NCI-H510A (cell line): Measurements from ENCODE around the gene OTOP3.

Experiments used
- DNase-seq: peaks from one replicate; lab custom pipeline; 2025; lab: John Stamatoyannopoulos, UW

Gene OTOP3

DNA sequence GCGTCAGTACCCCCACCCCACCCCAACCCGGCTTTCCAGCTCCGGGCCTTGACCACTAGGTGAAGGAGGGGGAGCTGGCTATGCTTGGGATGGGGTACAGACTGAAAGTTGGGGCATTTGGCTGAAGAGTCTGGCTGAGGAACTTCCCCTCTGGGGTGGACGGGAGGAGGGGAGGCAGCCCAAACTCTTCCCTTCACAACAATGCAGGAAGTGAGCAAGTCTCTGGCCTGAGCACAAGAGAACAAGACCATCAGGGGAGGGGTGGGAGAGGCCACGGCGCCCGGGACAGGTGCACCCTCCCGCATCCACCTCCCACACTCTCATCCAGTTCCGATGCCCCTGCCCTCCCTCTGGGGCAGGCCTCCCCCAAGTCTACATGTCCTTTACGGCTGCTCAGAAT, 18.3 kb upstream of the OTOP3 start:
- DNase-seq = no peak

DNA sequence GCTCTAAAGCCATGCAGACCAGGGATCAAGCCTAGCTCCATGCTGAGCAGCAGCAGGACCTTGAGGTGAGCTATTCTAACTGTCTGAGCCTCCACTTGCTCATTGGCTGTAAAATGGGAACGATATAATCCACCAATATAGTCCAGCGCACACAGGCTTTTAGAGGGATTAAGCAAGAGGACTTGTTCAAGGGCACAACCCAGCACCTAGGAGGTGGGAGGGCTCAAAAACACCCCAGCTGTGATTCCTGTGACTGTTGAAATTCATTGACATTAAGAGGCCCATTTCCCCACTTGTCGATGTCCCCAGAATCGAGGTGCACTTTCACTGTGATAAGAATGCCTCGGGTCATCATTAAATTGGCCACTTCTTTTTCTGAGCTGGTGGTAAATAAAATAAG, 16.8 kb upstream of the OTOP3 start:
- no peak for DNase-seq

DNA sequence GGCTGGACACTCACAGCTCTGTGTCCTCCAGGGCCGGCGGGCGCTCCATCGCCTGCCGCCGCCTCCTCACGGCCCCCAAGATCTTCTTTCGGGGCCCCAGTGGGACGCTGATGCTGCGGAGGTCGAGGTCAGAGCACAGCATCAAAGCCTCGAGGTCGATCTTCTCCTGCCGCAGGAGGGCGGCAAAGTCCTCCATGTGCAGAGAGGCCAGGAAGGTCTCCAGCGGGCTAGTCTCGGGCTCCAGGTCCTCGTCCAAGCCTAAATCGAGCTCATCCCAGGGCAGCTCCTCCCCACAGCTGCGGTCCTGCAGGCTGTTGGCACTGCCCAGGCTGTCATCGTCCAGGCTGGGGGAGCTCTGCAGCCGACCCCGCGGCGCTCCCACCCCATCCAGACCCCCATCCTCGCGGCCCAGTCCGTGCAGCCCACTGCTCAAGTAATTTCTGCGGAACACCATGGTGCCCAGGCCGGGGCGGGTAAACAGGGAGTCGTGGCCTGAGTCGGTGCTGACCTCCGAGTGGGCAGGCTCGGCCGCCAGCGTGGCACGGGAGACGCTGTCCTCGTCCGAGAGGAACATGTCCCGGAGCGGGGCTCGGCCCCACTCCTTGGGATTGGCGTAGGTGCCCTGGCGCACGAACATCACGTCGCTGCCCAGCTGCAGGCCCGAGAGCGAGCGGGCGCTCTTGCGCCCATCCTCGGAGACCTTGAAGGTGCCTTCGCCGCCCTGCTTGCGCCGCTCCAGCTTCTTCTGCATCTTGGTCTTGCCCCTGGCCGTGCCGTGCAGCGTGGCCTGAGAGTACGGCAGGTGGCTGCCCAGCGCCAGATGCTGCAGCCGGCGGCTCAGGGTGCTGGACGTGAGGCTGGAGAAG, 16.0 kb upstream of the OTOP3 start:
- DNase-seq = no peak

- DNase-seq = no peak
Observed at GRCh38 chr17:74920306-74920620, 15.4 kb upstream of the OTOP3 start.

DNA sequence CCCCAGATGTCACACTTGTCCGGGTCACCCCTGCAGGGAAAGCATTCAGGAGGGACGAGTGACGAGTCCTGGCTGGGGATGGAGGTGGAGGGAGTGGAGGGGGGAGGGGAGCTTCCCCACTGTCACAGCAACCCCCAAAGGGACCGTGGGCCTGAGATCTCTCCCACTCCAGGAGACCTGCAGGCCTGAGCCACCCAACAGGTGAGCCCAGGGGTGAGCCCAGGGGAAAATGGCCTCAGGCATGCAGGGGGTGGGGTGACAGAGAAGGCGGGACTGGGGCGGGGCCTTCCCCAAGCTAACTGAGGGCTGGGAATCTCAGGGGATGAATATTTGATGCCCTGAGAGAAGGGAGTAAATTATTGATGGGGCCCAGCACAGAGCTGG, 15.1 kb upstream of the OTOP3 start:
- no peak for DNase-seq

DNA sequence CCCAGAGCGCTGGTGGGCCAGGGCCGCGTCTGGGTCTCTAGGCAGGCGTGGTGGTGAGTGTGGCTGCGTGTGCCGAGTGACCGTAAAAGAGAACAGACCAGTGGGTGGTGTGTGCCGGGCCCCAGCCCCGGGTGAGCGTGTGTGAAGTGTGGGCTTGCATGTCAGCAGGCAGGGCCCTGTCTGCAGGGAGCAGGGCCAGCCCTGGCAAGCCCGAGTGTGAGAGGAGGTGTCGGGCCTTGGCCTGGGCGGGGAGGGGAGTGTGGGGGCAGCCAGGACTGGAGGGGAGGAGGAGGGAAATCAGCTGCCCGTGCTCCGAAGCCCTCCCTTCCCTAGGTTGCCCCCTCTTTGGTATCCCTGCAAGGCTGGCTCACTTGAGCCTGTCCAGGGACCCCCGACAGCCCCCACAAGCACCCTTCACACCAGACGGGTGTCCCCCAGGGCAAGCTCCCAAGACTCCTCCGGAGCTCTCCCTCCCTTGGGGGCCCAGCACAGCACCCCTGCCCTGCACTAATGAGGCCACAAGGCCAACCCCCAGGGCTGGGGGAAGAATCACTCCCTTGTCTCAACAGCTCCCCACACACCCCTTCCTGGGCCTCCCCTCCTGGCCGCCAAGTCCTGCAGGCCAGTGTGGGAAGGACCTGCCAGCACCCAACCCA, 14.5 kb upstream of the OTOP3 start:
- DNase-seq = no peak

DNA sequence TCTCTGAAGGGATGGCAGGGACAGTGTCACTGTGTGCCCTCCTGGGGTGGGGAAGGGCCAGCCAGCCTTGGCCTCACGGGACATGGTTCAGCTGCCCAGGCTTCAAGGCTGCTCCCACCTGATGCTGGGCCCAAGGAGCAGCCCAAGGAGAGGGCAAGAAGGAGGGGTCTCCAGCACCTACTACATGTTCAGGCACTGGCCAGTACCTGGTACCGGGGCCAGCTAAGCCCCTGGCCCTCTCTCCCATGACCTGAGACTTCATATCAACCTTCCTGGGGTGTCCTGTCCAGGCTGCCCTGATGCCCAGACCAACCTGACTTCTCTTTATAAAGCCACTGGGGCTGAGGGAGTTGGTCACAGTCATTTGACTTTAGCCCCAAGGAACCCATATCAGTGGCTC, 13.9 kb upstream of the OTOP3 start:
- DNase-seq = no peak

DNA sequence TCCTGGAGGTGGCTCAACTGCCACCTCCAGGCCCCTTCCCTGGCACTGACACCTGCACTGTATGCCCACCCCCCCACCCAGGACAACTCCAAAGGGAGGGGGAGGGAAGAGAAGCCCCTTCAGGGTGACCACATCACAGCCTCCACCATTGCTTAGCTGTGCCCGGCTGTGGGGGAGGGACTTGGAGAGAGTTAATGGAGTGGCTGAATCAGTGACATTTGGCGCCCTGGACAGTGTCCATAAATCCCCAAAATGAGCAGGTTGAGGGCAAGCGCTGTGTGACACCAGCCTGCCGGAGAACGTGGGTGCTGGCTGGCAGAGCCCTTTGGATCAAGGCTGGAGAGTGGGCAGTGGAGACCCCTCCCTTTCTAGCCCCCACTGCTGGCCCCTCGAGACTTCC, 13.5 kb upstream of the OTOP3 start:
- DNase-seq = no peak

GRCh38 chr17:74922694-74923537, 12.8 kb upstream of the OTOP3 start, which contains the start of gene USH1G:
USH1G (minus strand) TSS chr17:74923255; CDS start chr17:74923073, 182 bp downstream.
- no peak for DNase-seq

- DNase-seq = no peak
Observed at GRCh38 chr17:74923538-74924249, 12.0 kb upstream of the OTOP3 start.

GRCh38 chr17:74924250-74924948, 11.3 kb upstream of the OTOP3 start, which contains the start of gene OTOP2:
OTOP2 (plus strand) TSS chr17:74924273; CDS start chr17:74924633, 360 bp downstream.
- DNase-seq = no peak

DNA sequence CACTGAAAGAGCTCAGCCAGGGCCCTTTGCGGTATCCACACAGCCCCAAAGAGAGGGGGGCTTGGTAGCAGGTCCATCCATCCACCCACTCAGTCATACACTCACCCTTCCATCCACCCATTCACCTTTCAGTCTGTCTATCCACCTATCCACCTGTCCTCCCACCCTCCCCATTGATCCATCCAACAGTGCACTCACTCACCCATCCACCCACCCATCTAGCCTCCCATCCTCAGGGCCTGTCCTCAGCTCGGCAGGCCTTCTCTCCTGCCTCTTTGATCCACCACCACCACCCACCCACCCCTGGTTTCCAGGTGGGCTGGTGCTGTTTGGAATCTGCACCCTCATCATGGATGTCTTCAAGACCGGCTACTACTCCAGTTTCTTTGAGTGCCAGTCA, 10.5 kb upstream of the OTOP3 start:
- DNase-seq = no peak

DNA sequence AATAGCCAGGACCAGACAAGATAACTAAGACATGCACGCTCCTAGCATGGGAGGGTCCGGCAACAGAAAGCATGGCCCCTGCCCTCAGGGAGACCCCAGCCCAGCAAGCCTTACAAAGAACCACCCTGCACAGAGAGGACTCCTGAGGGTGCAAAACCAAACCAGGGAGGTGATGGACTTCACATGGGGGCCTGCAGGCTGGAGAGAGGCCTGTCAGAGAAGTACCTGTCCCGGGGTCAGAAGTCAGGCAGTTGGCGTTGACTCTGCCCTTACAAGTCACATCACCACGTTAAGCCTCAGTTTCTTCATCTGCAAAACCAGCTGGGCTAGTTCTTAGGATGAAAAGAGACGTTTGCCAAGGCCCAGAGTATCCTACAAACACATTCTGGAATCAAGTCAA, 6.9 kb upstream of the OTOP3 start:
- no peak for DNase-seq

DNA sequence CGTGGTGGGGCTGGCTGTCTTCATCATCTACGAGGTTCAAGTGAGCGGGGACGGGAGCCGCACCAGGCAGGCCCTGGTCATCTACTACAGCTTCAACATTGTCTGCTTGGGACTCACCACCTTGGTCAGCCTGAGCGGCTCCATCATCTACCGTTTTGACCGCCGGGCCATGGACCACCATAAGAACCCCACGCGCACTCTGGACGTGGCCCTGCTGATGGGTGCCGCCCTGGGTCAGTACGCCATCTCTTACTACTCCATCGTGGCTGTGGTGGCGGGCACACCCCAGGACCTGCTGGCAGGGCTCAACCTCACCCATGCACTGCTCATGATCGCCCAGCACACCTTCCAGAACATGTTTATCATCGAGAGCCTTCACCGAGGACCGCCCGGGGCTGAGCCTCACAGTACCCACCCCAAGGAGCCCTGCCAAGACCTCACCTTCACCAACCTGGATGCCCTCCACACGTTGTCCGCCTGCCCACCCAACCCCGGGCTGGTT, 5.1 kb upstream of the OTOP3 start:
- DNase-seq = no peak

GRCh38 chr17:74935048-74935447, 650 bp upstream of the OTOP3 start:
- DNase-seq = no peak

- no peak for DNase-seq
Observed at GRCh38 chr17:74936470-74936799, 737 bp downstream of the OTOP3 start.

DNA sequence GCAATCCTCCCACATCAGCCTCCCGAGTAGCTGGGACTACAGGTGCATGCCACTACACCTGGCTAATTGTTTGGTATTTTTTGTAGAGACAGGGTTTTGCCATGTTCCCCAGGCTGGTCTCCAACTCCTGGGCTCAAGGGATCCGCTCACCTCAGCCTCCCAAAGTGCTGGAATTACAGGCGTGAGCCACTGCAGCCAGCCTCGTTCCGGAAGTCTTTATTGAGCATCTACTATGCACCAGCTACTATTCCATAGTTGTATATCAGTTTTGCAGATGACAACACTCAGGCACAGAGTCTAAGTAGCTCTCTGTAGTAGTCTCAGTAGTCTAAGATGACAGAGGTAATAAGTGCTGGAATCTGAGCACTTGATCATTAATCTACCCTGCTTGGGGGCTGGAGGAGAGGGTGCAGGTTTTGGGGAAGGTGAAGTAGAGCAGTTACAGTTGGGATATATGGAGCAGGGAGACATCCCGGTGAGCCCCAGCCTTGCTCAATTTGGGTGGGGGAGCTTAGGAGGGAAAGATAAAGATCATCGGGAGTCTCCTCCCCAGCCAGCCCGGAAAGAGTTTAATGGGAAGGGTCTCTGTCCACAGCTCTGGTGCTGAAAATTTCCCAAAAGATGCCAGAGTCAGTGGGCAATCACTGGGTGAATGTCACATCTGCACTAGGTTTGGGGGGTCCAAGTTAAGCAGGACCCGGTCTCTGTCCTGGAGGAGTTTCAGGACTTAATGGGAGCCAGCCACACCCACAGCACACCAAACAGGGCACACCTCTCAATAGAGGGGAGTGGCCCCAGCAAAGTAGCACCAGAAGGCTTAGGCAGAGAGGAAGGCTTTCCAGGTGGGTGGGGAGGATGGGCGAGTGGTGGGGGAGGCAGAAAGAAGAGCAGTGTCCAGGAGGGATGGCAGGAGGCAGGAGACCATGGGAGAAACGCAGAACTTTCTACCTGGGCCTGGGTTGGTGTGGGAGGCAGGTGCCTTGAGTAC, 1.7 kb downstream of the OTOP3 start:
- DNase-seq = no peak

GRCh38 chr17:74938194-74938950, 2.7 kb downstream of the OTOP3 start:
- DNase-seq = no peak

- no peak for DNase-seq
Observed at GRCh38 chr17:74939534-74939933, 3.8 kb downstream of the OTOP3 start.
